GM12864 (cell line): Measurements from ENCODE around the gene SLC16A6.
A peak's percentile ranks its signal among the peaks of the same experiment; 100 is the strongest.
"Not testable (repeated sequence)": the region's sequence is repeated elsewhere in the genome, so short reads cannot be mapped to it uniquely, and the experiment has no call there.

Experiments used
- DNase-seq: peaks from one replicate; pipeline ENCODE4 v3.0.0-alpha.2; 2011; ENCODE audit warnings: low read depth
- H3K4me3 ChIP-seq: 2 replicates; pipeline ENCODE4 v1.5.1; 2011; ENCODE audit warnings: mild to moderate bottlenecking, low read depth, low read length, control low read depth
- CTCF ChIP-seq: IDR thresholded peaks from 2 replicates; pipeline ENCODE4 v1.5.1; 2011; ENCODE audit warnings: low read depth, mild to moderate bottlenecking, moderate library complexity, low read length, control low read depth, inconsistent platforms; ENCODE audit errors: missing control alignments

The SLC16A6 gene

GRCh38 chr17:68260051-68260762 is 30.7 kb downstream of the SLC16A6 start:
- no peak for TF ChIP-seq CTCF
- DNase-seq, result no peak
- no peak overlapping the region for H3K4me3 ChIP-seq

GRCh38 chr17:68259648-68259951 is 31.3 kb downstream of the SLC16A6 start:
- not testable (repeated sequence) for DNase-seq, H3K4me3 ChIP-seq

- peak overlapping the region; percentile 15; the same call in 1 of the 2 replicates for H3K4me3 ChIP-seq
- DNase-seq, result not testable (repeated sequence)
These were observed 31.9 kb downstream of the SLC16A6 start for GRCh38 chr17:68258890-68259647.

- H3K4me3 ChIP-seq, result no peak overlapping the region
These were observed 33.0 kb downstream of the SLC16A6 start for GRCh38 chr17:68257934-68258333.

GRCh38 chr17:68256701-68257100 is 34.2 kb downstream of the SLC16A6 start:
- not testable (repeated sequence) for H3K4me3 ChIP-seq

More at GRCh38 chr17:68257934-68258333, 33.0 kb downstream of the SLC16A6 start:
- DNase-seq, result no peak
- no peak for TF ChIP-seq CTCF

GRCh38 chr17:68255731-68256538 is 35.0 kb downstream of the SLC16A6 start:
- no peak overlapping the region for H3K4me3 ChIP-seq
- no peak for DNase-seq
- TF ChIP-seq CTCF, result no peak

More at GRCh38 chr17:68256701-68257100, 34.2 kb downstream of the SLC16A6 start:
- not testable (repeated sequence) for DNase-seq

GRCh38 chr17:68255151-68255550 is 35.8 kb downstream of the SLC16A6 start:
- H3K4me3 ChIP-seq, result no peak overlapping the region
- no peak for DNase-seq
- no peak for TF ChIP-seq CTCF

GRCh38 chr17:68253426-68253825 is 37.5 kb downstream of the SLC16A6 start:
- not testable (repeated sequence) for DNase-seq, H3K4me3 ChIP-seq
